ENCODE data around the gene KRTAP16-1.

DNA sequence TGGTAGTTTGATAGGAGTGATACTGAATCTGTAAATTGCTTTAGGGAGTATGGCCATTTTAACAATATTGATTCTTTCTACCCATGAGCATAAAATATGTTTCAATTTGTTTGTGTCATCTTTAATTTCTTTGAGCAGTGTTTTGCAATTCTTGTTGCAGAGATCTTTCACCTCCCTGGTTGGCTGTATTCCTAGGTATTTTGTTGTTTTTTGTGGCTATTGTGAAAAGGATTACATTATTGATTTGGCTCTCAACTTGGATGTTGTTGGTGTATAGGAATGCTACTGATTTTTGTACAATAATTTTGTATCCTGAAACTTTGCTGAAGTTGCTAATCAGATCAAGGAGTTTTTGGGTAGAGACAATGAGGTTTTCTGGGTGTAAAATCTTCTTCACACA is 50.7 kb downstream of the KRTAP16-1 start:
- TF ChIP-seq, protein P1, sequence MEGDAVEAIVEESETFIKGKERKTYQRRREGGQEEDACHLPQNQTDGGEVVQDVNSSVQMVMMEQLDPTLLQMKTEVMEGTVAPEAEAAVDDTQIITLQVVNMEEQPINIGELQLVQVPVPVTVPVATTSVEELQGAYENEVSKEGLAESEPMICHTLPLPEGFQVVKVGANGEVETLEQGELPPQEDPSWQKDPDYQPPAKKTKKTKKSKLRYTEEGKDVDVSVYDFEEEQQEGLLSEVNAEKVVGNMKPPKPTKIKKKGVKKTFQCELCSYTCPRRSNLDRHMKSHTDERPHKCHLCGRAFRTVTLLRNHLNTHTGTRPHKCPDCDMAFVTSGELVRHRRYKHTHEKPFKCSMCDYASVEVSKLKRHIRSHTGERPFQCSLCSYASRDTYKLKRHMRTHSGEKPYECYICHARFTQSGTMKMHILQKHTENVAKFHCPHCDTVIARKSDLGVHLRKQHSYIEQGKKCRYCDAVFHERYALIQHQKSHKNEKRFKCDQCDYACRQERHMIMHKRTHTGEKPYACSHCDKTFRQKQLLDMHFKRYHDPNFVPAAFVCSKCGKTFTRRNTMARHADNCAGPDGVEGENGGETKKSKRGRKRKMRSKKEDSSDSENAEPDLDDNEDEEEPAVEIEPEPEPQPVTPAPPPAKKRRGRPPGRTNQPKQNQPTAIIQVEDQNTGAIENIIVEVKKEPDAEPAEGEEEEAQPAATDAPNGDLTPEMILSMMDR (optimal IDR thresholded peaks at IDR 0.05 in 1 of 3, IDR thresholded peaks at IDR 0.05 in 1 of 3, conservative IDR thresholded peaks at IDR 0.05 in 1 of 3; ENCODE audit: extremely low read depth in 1 of 3, insufficient read depth in 2 of 3, low read length in 3 of 3) = no peak
- no peak for TF ChIP-seq EZH2 (IDR thresholded peaks at IDR 0.05; ENCODE audit: low read length)

Data from keratinocyte (primary cell).